Pancreas (tissue), 10 donors: ENCODE results near the gene HENMT1. TPM values are rescaled to one million over a fixed set of nuclear protein-coding genes. Genes with fewer than 3 reads are reported as not detected.

Source experiments
- ATAC-seq, 4 donors: fragments of 200-7000 bp; cut with Tn5 transposase; one replicate each; pipeline versions ENCODE4 v1.8.0 to v1.9.1; 2020; ENCODE audit warnings: mild to moderate bottlenecking in 4 of 4, moderate library complexity in 4 of 4
- DNase-seq, 6 donors: peaks; one replicate each; pipeline ENCODE4 v3.0.0-alpha.2; 2020
- FAIRE-seq: peaks from 2 replicates; lab custom pipeline; 2012; peaks lifted over from hg19 to GRCh38; lab: Jason Lieb, UNC
- H3K27ac ChIP-seq, 4 donors: fragments of 200-600 bp; sonication (generic); 1 replicate in 3 of 4; 2 replicates in 1 of 4; pipeline versions ENCODE4 v1.5.0 to v1.8.0; 2020
- H3K27me3 ChIP-seq, 4 donors: fragments of 200-600 bp; one replicate each; pipeline ENCODE4 v1.8.0; 2021
- H3K36me3 ChIP-seq, 3 donors: fragments of 200-600 bp; sonication (generic) in 1 of 3; one replicate each; pipeline versions ENCODE4 v1.5.0 to v1.8.0; 2020 to 2021
- H3K4me1 ChIP-seq, 3 donors: fragments of 200-600 bp; one replicate each; pipeline ENCODE4 v1.8.0; 2021
- H3K4me3 ChIP-seq, 4 donors: fragments of 200-600 bp; sonication (generic) in 2 of 4; one replicate each; pipeline versions ENCODE4 v1.5.0 to v1.8.0; 2020 to 2021
- H3K9me3 ChIP-seq, 4 donors: fragments of 200-600 bp; one replicate each; pipeline ENCODE4 v1.8.0; 2021
- WGBS, 2 donors: extraction: QIAGEN DNeasy Blood & Tissue Kit; methylation state at CpG; one replicate each; pipeline ENCODE4 v1.1.7; 2013; 5-methylcytosine and 5-hydroxymethylcytosine counted together
- intact Hi-C, 3 donors: fragments of 100-400 bp; cut with DNase I; formaldehyde crosslinking; loops; one replicate each; pipeline versions ENCODE4 v1.11.1 to v1.14.2; 2022
- polyA plus RNA-seq, 2 donors: library from polyadenylated mRNA; stranded (reverse); fragments of 200-250 nt; gene quantifications; one replicate each; pipeline ENCODE4 v1.2.3, GENCODE V29; 2013
- total RNA-seq, 6 donors: library from RNA; stranded (reverse); fragmentation: NEBNext Ultra II Directional in 4 of 6; extraction: Animal tissue kit (Norgen Biotek cat#: 25700) in 4 of 6; gene quantifications; one replicate each; pipeline versions ENCODE4 v1.2.1 to v1.2.4, GENCODE V29; 2021 to 2023
- TF ChIP-seq, protein P1 (sequence below), 4 donors: fragments of 200-600 bp; sonication (generic) in 3 of 4; IDR thresholded peaks; one replicate each; pipeline versions ENCODE4 v1.5.0 to v1.8.0; 2021; ENCODE audit warnings: antibody characterized with exemption in 4 of 4
- donor health status: healthy with polysubstance abuse.
- donor health status: DM: no; HTN: no; CAD: no; lungs with moderate emphysema.
- donor health status: DM: no; HTN: no; CAD: no.
- donor health status: control.
- donor health status: control.
- donor health status: Bipolar disorder and iron deficiency.
- donor health status: DM: yes; HTN: yes; CAD: no.
- donor health status: DM: no; HTN: no; CAD: no.
- donor health status: DM: no; HTN: no; CAD: no.
- donor health status: DM: yes; HTN: yes; CAD: no.

The HENMT1 gene
- total and polyA plus RNA-seq, 8 donors, result 0.42 to 5.5 (median 1.1) TPM

DNA sequence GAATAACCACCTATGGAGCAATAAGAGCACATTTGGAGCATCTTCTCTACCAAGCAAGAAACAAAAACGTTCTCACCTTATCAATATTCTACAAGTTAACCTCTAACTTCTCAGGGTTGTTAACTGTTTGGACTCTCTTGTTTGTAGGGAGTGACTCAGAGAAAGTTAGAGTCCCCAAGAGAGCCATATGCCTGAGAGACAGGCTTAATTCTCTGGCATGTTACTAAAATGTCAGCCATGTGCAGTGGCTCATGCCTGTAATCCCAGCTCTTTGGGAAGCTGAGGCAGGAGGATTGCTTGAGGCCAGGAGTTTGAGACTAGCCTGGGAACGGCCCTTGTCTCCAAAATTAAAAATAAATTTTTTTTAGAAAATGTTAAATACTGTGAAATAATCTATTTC lies 4.2 kb upstream of the HENMT1 start:
- H3K27ac ChIP-seq, result no peak overlapping the region
- H3K4me3 ChIP-seq, result no peak overlapping the region
- H3K27me3 ChIP-seq, result no peaks in the 10 kb centered on the region
- H3K9me3 ChIP-seq, result no peaks in the 10 kb centered on the region
- DNase-seq (no peak), FAIRE-seq (no peak), ATAC-seq (no peak)
- no peaks in the 10 kb centered on the region for H3K36me3 ChIP-seq
- intact Hi-C loops, result no loop called here
- H3K4me1 ChIP-seq, result no peaks in the 10 kb centered on the region
- WGBS, 2 donors, result 49 to 58% methylated on average over 2 of the region's 2 CpGs
- TF ChIP-seq, protein P1, sequence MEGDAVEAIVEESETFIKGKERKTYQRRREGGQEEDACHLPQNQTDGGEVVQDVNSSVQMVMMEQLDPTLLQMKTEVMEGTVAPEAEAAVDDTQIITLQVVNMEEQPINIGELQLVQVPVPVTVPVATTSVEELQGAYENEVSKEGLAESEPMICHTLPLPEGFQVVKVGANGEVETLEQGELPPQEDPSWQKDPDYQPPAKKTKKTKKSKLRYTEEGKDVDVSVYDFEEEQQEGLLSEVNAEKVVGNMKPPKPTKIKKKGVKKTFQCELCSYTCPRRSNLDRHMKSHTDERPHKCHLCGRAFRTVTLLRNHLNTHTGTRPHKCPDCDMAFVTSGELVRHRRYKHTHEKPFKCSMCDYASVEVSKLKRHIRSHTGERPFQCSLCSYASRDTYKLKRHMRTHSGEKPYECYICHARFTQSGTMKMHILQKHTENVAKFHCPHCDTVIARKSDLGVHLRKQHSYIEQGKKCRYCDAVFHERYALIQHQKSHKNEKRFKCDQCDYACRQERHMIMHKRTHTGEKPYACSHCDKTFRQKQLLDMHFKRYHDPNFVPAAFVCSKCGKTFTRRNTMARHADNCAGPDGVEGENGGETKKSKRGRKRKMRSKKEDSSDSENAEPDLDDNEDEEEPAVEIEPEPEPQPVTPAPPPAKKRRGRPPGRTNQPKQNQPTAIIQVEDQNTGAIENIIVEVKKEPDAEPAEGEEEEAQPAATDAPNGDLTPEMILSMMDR (IDR thresholded peaks at IDR 0.05), result no peak

DNA sequence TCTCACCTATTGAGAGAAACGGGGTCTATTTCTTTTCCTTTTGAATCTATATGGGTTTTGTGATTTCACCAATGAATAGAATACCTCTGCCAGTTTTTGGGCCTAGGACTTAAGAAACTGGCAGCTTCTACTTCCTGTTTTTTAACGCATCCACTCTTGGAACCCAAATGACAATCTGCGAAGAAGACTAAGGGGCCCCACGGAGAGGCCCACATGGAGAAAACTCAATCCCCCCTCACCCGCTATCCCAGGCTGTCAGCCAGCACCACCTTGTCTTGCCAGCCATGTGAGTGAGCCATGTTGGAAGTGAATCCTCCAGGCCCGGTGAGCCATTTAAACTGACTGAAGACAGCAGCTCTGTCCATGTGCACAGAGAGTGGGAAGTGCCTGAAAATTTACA lies 3.6 kb upstream of the HENMT1 start:
- intact Hi-C loops, result no loop called here
- H3K9me3 ChIP-seq, result no peaks in the 10 kb centered on the region
- no peaks in the 10 kb centered on the region for H3K27me3 ChIP-seq
- H3K27ac ChIP-seq, result no peak overlapping the region
- 80 to 84% methylated on average over 6 of the region's 6 CpGs for WGBS, 2 donors
- FAIRE-seq (no peak), DNase-seq (no peak), ATAC-seq (no peak)
- no peaks in the 10 kb centered on the region for H3K4me1 ChIP-seq
- H3K4me3 ChIP-seq, result no peak overlapping the region
- H3K36me3 ChIP-seq, result no peaks in the 10 kb centered on the region
- TF ChIP-seq, protein P1 (IDR thresholded peaks at IDR 0.05), result no peak

DNA sequence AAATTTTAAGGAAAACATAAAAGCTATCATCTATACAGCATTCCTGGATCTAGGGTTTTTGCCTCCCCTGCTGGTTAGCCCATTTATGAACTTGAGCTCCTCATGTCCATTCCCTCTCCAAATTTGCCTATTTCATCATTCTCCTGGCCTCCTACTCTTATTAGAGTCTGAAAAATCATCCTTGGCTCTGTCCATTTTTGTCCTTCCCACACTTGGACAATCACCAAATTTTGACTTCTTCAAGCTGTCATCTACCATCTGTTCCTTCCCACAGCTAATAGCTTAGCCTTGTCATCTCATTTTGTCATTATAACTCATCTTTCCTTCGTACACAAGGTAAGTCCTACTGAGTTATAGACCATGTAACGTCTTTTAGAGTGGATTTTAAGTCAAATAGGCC lies 2.2 kb upstream of the HENMT1 start:
- no peaks in the 10 kb centered on the region for H3K4me1 ChIP-seq
- DNase-seq (no peak), FAIRE-seq (no peak), ATAC-seq (no peak)
- no peaks in the 10 kb centered on the region for H3K9me3 ChIP-seq
- whole genome bisulfite sequencing, 2 donors, result 68 to 73% methylated on average over 2 of the region's 2 CpGs
- TF ChIP-seq, protein P1 (IDR thresholded peaks at IDR 0.05), result no peak
- H3K4me3 ChIP-seq, result no peak overlapping the region
- intact Hi-C loops, result no loop called here
- no peaks in the 10 kb centered on the region for H3K36me3 ChIP-seq
- H3K27me3 ChIP-seq, result no peaks in the 10 kb centered on the region
- no peak overlapping the region for H3K27ac ChIP-seq

DNA sequence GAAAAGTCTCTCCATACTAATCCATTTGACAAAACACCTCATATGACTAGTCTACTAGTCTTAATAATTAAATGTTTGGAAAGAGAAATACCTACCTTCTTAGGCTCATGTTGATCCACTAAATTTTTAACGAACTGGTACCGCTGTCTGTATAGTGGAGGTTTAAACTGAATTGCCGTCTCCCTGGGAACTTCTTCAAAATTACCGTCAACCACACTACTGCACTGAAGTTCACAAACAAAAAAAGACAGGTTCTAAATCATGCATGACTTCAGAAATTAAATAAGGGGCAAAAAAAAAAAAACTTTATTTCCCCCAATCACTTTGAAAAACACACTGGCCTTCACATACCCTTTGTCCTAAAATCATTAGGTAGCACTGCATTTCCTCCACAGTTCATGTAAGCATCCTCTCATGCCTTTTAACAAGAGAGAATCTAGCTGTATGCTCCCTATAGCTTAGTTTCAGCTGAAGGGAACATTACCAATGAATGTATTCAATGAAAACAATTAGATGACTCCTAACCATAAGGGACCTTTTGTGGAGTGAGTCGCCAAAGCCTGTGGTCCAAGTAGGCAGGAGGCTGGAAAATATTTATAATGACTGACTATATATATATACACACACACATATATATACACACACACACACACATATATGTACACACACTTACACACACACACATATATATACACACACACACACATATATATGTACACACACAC lies 3.4 kb downstream of the HENMT1 start:
- no peaks in the 10 kb centered on the region for H3K4me1 ChIP-seq
- no peaks in the 10 kb centered on the region for H3K27me3 ChIP-seq
- ATAC-seq (no peak), FAIRE-seq (no peak), DNase-seq (no peak)
- 83 to 87% methylated on average over 5 of the region's 5 CpGs for WGBS, 2 donors
- intact Hi-C loops, result no loop called here
- H3K9me3 ChIP-seq, result no peaks in the 10 kb centered on the region
- H3K36me3 ChIP-seq, result no peaks in the 10 kb centered on the region
- no peak overlapping the region for H3K27ac ChIP-seq
- H3K4me3 ChIP-seq, result no peak overlapping the region
- TF ChIP-seq, protein P1 (IDR thresholded peaks at IDR 0.05), result no peak

DNA sequence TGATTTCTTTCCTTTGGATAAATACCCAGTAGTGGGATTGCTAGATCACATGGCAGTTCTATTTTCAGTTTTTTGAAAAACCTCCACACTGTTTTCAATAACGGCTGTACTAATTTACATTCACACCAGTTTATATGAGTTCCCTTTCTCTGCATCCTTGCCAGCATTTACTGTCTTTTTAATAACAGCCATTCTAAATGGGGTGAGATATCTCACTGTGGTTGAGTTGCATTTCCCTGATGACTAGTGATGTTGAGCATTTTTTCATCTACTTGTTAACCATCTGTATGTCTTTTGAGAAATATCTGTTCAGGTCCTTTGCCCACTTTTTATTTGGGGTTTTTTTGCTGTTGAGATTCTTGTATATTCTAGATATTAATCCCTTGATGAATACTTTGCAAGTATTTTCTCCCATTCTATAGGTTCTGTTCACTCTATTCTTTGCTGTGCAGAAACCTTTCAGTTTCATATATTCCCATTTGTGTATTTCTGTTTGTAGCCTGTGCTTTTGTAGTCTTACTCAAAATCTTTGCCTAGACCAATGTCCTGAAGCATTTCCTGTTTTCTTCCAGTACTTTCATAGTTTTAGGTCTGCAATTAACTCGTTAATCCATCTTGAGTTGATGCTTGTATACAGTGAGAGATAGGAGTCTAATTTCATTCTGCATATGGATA lies 7.3 kb downstream of the HENMT1 start:
- ATAC-seq, result no peak
- Histone ChIP-seq H3K27me3 (no peaks in the 10 kb centered on the region), H3K27ac (no peak overlapping the region), H3K36me3 (no peaks in the 10 kb centered on the region), H3K9me3 (no peaks in the 10 kb centered on the region), H3K4me1 (no peaks in the 10 kb centered on the region), H3K4me3 (no peak overlapping the region)
- DNase-seq, result no peak
- intact Hi-C loops, result no loop called here
- TF ChIP-seq, protein P1 (IDR thresholded peaks at IDR 0.05), result no peak
- 57 to 79% methylated on average over 2 of the region's 2 CpGs for WGBS, 2 donors
- no peak for FAIRE-seq
